MM.1S (cell line): ENCODE measurements around the gene KMT2D.

Experiments
- DNase-seq: peaks from one replicate; pipeline ENCODE4 v3.0.0-alpha.2; 2015
- H2AFZ ChIP-seq: fragments of 300-600 bp; sonication (generic); 2 replicates; pipeline ENCODE4 v1.6.0; 2016; ENCODE audit warnings: antibody characterized with exemption, low read length
- H3F3A ChIP-seq: fragments of 300-600 bp; sonication (generic); 2 replicates; pipeline ENCODE4 v1.6.1; 2016; ENCODE audit warnings: mild to moderate bottlenecking, antibody characterized with exemption, low read length, moderate library complexity, mixed read lengths; ENCODE audit not compliant: insufficient read depth
- H3K27ac ChIP-seq: fragments of 300-600 bp; sonication (generic); 2 replicates; pipeline ENCODE4 v1.5.1; 2016; ENCODE audit warnings: mild to moderate bottlenecking, low read length
- H3K27me3 ChIP-seq: fragments of 300-600 bp; sonication (generic); replicated peaks from 2 replicates; pipeline ENCODE4 v1.6.0; 2016; ENCODE audit warnings: low read length; ENCODE audit not compliant: insufficient read depth
- H3K36me3 ChIP-seq: fragments of 300-600 bp; sonication (generic); replicated peaks from 2 replicates; pipeline ENCODE4 v1.6.1; 2016; ENCODE audit warnings: mild to moderate bottlenecking, low read length, mixed read lengths; ENCODE audit not compliant: insufficient read depth
- H3K4me1 ChIP-seq: fragments of 300-600 bp; sonication (generic); 2 replicates; pipeline ENCODE4 v1.6.1; 2016; ENCODE audit warnings: low read length, mixed read lengths
- H3K4me2 ChIP-seq: fragments of 300-600 bp; sonication (generic); 2 replicates; pipeline ENCODE4 v1.6.0; 2016; ENCODE audit warnings: low read depth, low read length
- H3K4me3 ChIP-seq: fragments of 300-600 bp; sonication (generic); 2 replicates; pipeline ENCODE4 v1.5.1; 2016; ENCODE audit warnings: low read length, mixed read lengths
- H3K79me2 ChIP-seq: fragments of 300-600 bp; sonication (generic); 2 replicates; pipeline ENCODE4 v1.6.1; 2016; ENCODE audit warnings: mixed run types, low read length, mixed read lengths
- H3K9ac ChIP-seq: fragments of 300-600 bp; sonication (generic); 2 replicates; pipeline ENCODE4 v1.6.1; 2016; ENCODE audit warnings: low read length, mixed read lengths
- H3K9me2 ChIP-seq: fragments of 300-600 bp; sonication (generic); replicated peaks from 2 replicates; pipeline ENCODE4 v1.6.1; 2016; ENCODE audit warnings: mild to moderate bottlenecking, low read length, mixed read lengths; ENCODE audit not compliant: insufficient read depth
- H3K9me3 ChIP-seq: fragments of 300-600 bp; sonication (generic); replicated peaks from 2 replicates; pipeline ENCODE4 v1.6.1; 2016; ENCODE audit warnings: mild to moderate bottlenecking, low read length, mixed read lengths; ENCODE audit not compliant: insufficient read depth
- H4K20me1 ChIP-seq: fragments of 300-600 bp; sonication (generic); 2 replicates; pipeline ENCODE4 v1.6.1; 2016; ENCODE audit warnings: mild to moderate bottlenecking, low read length, moderate library complexity, mixed read lengths; ENCODE audit not compliant: insufficient read depth
- EZH2 ChIP-seq: fragments of 300-600 bp; sonication (generic); optimal IDR thresholded peaks from 2 replicates; pipeline ENCODE3; 2017; ENCODE audit warnings: low read depth, mild to moderate bottlenecking, antibody characterized with exemption, low read length, mixed read lengths
- EZH2phosphoT487 ChIP-seq: fragments of 300-600 bp; sonication (generic); IDR thresholded peaks from 2 replicates; pipeline ENCODE4 v1.6.1; 2018; ENCODE audit warnings: antibody characterized with exemption, low read length
- TF ChIP-seq, protein P1 (sequence below): fragments of 300-600 bp; sonication (generic); IDR thresholded peaks from 2 replicates; pipeline ENCODE4 v1.5.1; 2016; ENCODE audit warnings: antibody characterized with exemption, low read length, mixed read lengths

The KMT2D gene

DNA sequence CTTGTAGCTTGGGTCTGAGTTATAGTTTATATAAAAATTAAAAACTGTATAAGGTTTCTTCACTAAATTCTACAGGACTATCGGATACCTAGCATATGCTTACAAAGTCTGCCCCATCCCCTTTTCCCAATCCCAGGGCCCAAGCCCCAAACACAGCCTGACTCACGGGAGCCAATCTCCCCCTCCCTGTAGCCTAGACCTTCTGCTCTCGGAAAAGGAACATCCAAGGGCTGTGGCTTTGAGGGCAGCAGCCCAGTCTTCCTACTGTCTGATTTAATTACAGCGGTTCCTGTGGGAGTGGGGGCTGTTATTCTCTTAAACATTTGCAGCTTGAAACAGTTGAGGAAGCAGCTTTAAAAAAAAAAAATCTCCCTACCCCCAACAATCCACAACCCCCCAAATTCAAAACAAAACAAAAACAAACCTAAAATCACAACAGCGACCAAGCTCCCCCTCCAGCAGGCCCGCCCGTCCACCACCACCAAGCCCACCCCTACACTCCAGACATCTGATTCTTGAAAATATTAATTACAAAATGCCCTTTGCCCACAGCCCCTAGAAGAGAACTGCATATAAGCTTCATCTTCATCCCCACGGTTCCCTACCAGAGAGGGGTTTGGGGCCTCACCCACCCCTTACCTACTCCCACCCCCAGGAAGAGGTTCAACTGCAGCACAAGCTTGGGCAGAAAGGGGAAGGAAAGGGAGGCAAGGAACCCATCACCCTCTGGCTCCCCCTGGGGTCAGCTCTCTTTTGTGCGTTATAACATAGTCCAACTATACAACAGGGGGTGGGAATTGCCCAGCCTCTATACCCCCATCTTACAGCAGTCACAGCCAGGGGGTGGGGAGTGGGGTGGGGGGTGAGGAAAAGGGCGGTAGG lies 40.9 kb downstream of the KMT2D start:
- peak overlapping the region; percentile 81; the same call in 1 of the 2 replicates for H3K4me2 ChIP-seq
- H3K36me3 ChIP-seq = no peaks in the 10 kb centered on the region
- no peaks in the 10 kb centered on the region for H3K9me3 ChIP-seq
- H4K20me1 ChIP-seq = no peaks in the 10 kb centered on the region
- peaks cover 28% of the 10 kb centered on the region for H3K79me2 ChIP-seq
- 0 out of 2 replicates have a peak, but pooled peaks cover 3% of the 10 kb centered on the region for H3K4me1 ChIP-seq
- no peaks in the 10 kb centered on the region for H3K27me3 ChIP-seq
- H3K27ac ChIP-seq = peak overlapping the region; percentile 84; the same call in 1 of the 2 replicates
- no peak overlapping the region for H2AFZ ChIP-seq
- peak overlapping the region; percentile 89; the same call in 1 of the 2 replicates for H3K9ac ChIP-seq
- peak; percentile 46 for DNase-seq
- H3K4me3 ChIP-seq = no peak overlapping the region
- peaks cover 18% of the 10 kb centered on the region for H3F3A ChIP-seq
- TF ChIP-seq EZH2phosphoT487 = no peak
- no peak for TF ChIP-seq EZH2
- TF ChIP-seq, protein P1, sequence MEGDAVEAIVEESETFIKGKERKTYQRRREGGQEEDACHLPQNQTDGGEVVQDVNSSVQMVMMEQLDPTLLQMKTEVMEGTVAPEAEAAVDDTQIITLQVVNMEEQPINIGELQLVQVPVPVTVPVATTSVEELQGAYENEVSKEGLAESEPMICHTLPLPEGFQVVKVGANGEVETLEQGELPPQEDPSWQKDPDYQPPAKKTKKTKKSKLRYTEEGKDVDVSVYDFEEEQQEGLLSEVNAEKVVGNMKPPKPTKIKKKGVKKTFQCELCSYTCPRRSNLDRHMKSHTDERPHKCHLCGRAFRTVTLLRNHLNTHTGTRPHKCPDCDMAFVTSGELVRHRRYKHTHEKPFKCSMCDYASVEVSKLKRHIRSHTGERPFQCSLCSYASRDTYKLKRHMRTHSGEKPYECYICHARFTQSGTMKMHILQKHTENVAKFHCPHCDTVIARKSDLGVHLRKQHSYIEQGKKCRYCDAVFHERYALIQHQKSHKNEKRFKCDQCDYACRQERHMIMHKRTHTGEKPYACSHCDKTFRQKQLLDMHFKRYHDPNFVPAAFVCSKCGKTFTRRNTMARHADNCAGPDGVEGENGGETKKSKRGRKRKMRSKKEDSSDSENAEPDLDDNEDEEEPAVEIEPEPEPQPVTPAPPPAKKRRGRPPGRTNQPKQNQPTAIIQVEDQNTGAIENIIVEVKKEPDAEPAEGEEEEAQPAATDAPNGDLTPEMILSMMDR = peak; percentile 40
- no peaks in the 10 kb centered on the region for H3K9me2 ChIP-seq

DNA sequence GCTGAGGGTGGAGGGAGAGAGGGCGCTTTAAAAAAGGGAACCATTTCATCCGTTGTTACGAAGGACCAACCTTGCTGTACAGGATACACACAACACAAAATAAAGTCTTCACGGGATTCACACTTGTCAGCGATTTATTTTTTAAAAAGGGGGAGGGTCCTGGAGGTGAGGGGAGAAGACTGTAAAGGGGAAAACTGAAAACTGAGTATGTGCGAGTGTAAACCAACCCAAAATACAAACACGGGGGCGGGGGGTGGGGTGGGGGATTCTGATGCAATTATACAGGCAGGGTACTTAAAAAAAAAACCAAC lies 41.5 kb downstream of the KMT2D start:
- Histone ChIP-seq H3K27ac (peak overlapping the region; percentile 84), H4K20me1 (no peaks in the 10 kb centered on the region), H2AFZ (peak overlapping the region; percentile 51), H3K4me1 (0 out of 2 replicates have a peak, but pooled peaks cover 3% of the 10 kb centered on the region), H3K27me3 (no peaks in the 10 kb centered on the region), H3K4me3 (peak overlapping the region; percentile 80), H3K9me3 (no peaks in the 10 kb centered on the region), H3K4me2 (peak overlapping the region; percentile 81), H3K36me3 (no peaks in the 10 kb centered on the region), H3K9me2 (no peaks in the 10 kb centered on the region), H3K9ac (peak overlapping the region; percentile 89), H3F3A (peaks cover 18% of the 10 kb centered on the region), H3K79me2 (peaks cover 34% of the 10 kb centered on the region)
- TF ChIP-seq EZH2phosphoT487 (no peak), EZH2 (no peak)
- TF ChIP-seq, protein P1 = no peak
- DNase-seq = no peak

DNA sequence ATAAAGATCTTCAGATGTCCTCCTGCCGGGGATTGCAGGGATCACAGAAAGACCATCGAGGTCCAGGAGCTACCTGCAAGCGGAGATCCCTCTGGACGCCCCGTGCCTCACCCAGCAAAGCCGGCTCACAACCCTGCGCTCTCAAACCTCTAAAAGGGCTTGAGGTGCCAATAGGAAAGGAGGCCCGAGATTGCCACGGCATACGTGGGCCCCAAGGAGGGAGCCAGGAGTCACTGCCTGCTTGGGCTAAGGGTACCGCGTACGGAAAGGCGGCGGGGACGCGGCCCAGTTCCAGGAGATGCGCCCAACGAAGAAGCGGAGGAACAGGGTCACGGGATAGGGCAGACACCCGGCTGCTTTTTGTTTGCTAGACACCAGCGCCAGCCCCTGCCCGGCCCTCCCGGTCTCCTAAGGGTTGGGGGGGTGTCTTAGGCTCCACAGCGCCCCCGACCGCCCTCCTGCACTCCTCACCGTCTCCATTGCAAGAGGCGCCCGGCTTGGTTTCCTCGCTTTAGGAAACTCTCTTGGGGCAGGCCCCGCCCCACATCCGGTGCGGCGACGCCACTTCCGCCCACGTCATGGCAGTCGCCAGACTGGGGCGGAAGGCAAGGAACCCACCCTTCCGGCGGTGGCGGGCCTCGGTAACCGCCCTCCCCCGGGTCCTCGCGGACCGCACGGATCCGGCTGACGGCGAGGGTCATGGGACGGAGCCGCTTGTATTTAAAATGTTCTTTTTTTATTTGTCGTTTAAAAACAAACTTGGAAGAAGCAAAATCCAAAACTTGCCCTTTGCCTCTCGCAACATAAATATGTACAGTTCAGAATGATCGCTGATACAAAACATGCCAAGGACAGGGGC lies 42.1 kb downstream of the KMT2D start, which contains the start of gene PRKAG1:
PRKAG1 (minus strand) TSS at position 516 of the 859 bp plus-strand sequence; CDS start at position 480, 36 bp downstream.
- no peaks in the 10 kb centered on the region for H3K36me3 ChIP-seq
- H3K79me2 ChIP-seq = peaks cover 34% of the 10 kb centered on the region
- H3K4me1 ChIP-seq = 0 out of 2 replicates have a peak, but pooled peaks cover 3% of the 10 kb centered on the region
- TF ChIP-seq, protein P1 = peak; percentile 45
- no peak for TF ChIP-seq EZH2
- H3K27ac ChIP-seq = peak within 1 kb of the TSS; percentile 84
- peaks cover 18% of the 10 kb centered on the region for H3F3A ChIP-seq
- DNase-seq = peak; percentile 97
- no peaks in the 10 kb centered on the region for H3K9me3 ChIP-seq
- no peaks in the 10 kb centered on the region for H3K9me2 ChIP-seq
- peak within 1 kb of the TSS; percentile 80 for H3K4me3 ChIP-seq
- no peaks in the 10 kb centered on the region for H4K20me1 ChIP-seq
- H3K4me2 ChIP-seq = peak within 1 kb of the TSS; percentile 81
- peak within 1 kb of the TSS; percentile 64 for H2AFZ ChIP-seq
- H3K9ac ChIP-seq = peak within 1 kb of the TSS; percentile 89
- H3K27me3 ChIP-seq = no peaks in the 10 kb centered on the region
